Breast epithelium (tissue), 3 donors: Measurements from ENCODE around the gene TAS1R3.

Experiments
- CTCF ChIP-seq, 3 donors: fragments of 450-650 bp; IDR thresholded peaks; one replicate each; pipeline ENCODE4 v1.5.1; 2016 to 2017; ENCODE audit warnings: antibody characterized with exemption in 3 of 3, mild to moderate bottlenecking in 3 of 3, moderate library complexity in 3 of 3
- POLR2A ChIP-seq: fragments of 450-650 bp; IDR thresholded peaks from one replicate; pipeline ENCODE4 v1.6.1; 2016; ENCODE audit warnings: antibody characterized with exemption, mild to moderate bottlenecking, moderate library complexity
- POLR2AphosphoS5 ChIP-seq, 3 donors: sonication (generic); formaldehyde crosslinking; IDR thresholded peaks; one replicate each; pipeline ENCODE4 v1.6.1; 2017; ENCODE audit warnings: antibody characterized with exemption in 3 of 3

GRCh38 chr1:1283821-1284220 is 47.3 kb upstream of the TAS1R3 start:
- TF ChIP-seq POLR2A (no peak), CTCF (IDR thresholded peaks at IDR 0.05) (no peak), POLR2AphosphoS5 (IDR thresholded peaks at IDR 0.05) (no peak)
